Cardiac muscle cell (in vitro differentiated cells and primary cell): ENCODE data around the gene SPRED1. TPM values are rescaled to one million over a fixed set of nuclear protein-coding genes. Genes with fewer than 3 reads are reported as not detected.

Source experiments
- DNase-seq, 2 donors: peaks; one replicate each; pipeline versions ENCODE4 v3.0.0 to v3.0.0-alpha.2; 2010 to 2017; ENCODE audit warnings: low read depth in 1 of 2, low spot score in 1 of 2
- H3K27ac ChIP-seq: fragments of 200-600 bp; sonication (generic); 2 replicates; pipeline ENCODE4 v1.5.1; 2016
- H3K27me3 ChIP-seq: fragments of 200-600 bp; sonication (generic); 2 replicates; pipeline ENCODE4 v1.6.0; 2016; ENCODE audit warnings: control low read depth
- H3K36me3 ChIP-seq: fragments of 200-600 bp; sonication (generic); 2 replicates; pipeline ENCODE4 v1.5.1; 2016; ENCODE audit warnings: control low read depth
- H3K4me1 ChIP-seq: fragments of 200-600 bp; sonication (generic); 2 replicates; pipeline ENCODE4 v1.8.1; 2017; ENCODE audit warnings: low read depth, mild to moderate bottlenecking, mixed run types
- H3K4me3 ChIP-seq: fragments of 200-600 bp; sonication (generic); 2 replicates; pipeline ENCODE4 v1.5.1; 2016; ENCODE audit warnings: mild to moderate bottlenecking
- H3K9me3 ChIP-seq: fragments of 200-600 bp; sonication (generic); 2 replicates; pipeline ENCODE4 v1.5.1; 2017; ENCODE audit warnings: low read depth, mild to moderate bottlenecking, control low read depth
- polyA plus RNA-seq: library from polyadenylated mRNA; unstranded; fragments of >200 nt; fragmentation: Nextera tagmentation; extraction: Ambion mirVana; gene quantifications from 2 replicates; pipeline ENCODE4 v1.2.1, GENCODE V29; 2016
- total RNA-seq: library from RNA; depleted of rRNA; stranded (reverse); fragments of >200 nt; gene quantifications from 2 replicates; pipeline ENCODE4 v1.2.3, GENCODE V29; 2016
- TF ChIP-seq, protein P1 (sequence below): IDR thresholded peaks from 2 replicates; pipeline ENCODE4 v1.5.1; 2012; ENCODE audit warnings: low read depth, mild to moderate bottlenecking, low read length

The SPRED1 gene
- total and polyA plus RNA-seq, 2 experiments from 2014 or later, result 8.2 to 17.3 TPM

DNA sequence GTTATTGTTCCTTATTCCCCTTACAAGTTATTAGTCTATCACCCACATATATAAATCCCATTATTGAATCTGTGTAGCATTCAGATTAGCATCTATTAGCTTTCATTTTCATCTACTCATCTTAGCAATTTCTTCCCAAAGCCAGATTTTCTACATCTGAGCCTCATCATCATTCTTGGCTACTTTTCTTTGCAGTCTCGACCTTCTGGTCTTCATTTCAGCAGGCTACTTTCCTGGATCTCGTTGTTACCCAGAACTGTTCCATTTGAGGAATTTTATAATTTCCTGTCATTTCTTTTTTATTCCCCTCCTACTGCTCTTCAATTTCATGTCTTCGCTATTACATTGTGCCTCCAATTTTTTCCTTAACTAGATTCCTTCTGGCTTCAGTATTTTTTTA is 51.8 kb downstream of the SPRED1 start:
- Histone ChIP-seq H3K36me3 (no peaks in the 10 kb centered on the region), H3K27ac (no peak overlapping the region), H3K9me3 (no peaks in the 10 kb centered on the region), H3K27me3 (no peaks in the 10 kb centered on the region), H3K4me3 (no peak overlapping the region), H3K4me1 (no peaks in the 10 kb centered on the region)
- no peak for DNase-seq
- TF ChIP-seq, protein P1, sequence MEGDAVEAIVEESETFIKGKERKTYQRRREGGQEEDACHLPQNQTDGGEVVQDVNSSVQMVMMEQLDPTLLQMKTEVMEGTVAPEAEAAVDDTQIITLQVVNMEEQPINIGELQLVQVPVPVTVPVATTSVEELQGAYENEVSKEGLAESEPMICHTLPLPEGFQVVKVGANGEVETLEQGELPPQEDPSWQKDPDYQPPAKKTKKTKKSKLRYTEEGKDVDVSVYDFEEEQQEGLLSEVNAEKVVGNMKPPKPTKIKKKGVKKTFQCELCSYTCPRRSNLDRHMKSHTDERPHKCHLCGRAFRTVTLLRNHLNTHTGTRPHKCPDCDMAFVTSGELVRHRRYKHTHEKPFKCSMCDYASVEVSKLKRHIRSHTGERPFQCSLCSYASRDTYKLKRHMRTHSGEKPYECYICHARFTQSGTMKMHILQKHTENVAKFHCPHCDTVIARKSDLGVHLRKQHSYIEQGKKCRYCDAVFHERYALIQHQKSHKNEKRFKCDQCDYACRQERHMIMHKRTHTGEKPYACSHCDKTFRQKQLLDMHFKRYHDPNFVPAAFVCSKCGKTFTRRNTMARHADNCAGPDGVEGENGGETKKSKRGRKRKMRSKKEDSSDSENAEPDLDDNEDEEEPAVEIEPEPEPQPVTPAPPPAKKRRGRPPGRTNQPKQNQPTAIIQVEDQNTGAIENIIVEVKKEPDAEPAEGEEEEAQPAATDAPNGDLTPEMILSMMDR, result no peak

DNA sequence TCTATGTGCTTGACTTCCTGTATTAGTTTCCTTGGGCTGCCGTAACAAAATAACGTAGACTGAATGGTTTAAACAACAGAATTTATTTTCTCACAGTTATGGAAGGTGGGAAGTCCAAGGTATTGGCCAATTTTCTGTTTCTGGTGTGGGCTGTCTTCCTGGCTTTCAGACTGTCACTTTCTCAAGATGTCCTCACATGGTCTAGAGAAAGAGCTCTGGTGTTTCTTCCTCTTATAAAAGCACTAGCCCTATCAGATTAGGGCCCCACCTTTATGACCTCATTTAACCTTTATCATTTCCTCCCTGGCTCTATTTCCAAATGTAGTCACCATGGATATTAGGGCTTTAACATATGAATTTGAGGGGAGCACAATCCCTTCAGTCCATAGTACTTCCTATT is 54.6 kb downstream of the SPRED1 start:
- Histone ChIP-seq H3K9me3 (no peaks in the 10 kb centered on the region), H3K36me3 (no peaks in the 10 kb centered on the region), H3K27ac (no peak overlapping the region), H3K4me1 (no peaks in the 10 kb centered on the region), H3K4me3 (no peak overlapping the region), H3K27me3 (no peaks in the 10 kb centered on the region)
- DNase-seq, result no peak
- TF ChIP-seq, protein P1, result no peak

DNA sequence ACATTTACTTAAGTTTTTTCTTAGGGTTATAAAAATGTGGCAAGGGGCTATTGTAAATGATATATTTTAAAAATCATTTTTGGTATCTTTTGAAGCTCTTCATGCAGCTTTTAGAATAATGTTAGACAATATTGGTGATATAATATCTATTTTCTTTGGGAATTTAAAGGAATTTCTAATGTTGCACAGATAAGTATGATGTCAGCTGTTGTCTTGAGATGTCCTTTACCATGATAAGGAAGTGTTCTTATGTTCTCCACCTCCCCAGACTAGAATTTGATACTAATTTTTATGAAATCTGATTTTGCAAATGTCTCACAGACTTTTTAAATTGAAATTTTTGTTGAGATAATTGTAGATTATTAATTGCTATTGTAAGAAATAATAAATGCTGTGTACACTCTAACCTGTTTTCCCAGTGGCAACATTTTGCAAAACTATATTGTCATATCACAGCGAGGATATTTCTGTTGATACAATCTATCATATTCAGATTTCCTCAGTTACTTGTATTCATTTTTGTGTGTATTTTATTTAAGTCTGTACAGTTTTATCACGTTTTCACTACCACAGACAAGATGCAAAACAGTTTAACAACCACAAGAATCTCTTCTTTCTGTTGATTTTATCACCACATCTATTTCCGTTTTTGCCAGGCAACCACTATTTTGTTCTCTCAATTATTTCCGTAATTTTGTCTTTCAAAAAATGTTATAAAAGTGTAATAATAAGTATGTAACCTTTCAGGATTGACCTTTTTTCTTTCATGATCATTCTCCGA is 55.4 kb downstream of the SPRED1 start:
- TF ChIP-seq, protein P1, result no peak
- Histone ChIP-seq H3K36me3 (no peaks in the 10 kb centered on the region), H3K4me1 (no peaks in the 10 kb centered on the region), H3K4me3 (no peak overlapping the region), H3K9me3 (no peaks in the 10 kb centered on the region), H3K27ac (no peak overlapping the region), H3K27me3 (no peaks in the 10 kb centered on the region)
- DNase-seq, result no peak

DNA sequence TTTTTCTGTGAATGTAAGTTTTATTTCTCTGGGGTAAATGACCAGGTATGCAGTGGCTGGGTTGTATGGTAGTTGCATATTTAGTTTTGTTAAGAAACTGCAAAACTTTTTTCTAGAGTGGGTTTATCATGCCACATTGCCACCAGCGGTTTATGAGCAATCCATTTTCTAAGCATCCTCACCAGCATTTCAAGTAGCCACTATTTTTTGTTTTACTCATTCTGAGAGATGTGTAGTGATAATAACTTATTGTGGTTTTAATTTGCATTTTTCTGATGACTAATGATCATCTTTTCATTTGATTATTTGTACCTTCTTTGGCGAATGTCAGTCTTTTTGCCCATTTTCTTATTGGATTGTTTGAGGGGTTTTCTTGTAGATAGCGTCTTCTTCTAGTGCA is 56.2 kb downstream of the SPRED1 start:
- Histone ChIP-seq H3K27ac (no peak overlapping the region), H3K27me3 (no peaks in the 10 kb centered on the region), H3K4me3 (no peak overlapping the region), H3K36me3 (no peaks in the 10 kb centered on the region), H3K9me3 (no peaks in the 10 kb centered on the region), H3K4me1 (no peaks in the 10 kb centered on the region)
- TF ChIP-seq, protein P1, result no peak
- DNase-seq, result no peak

DNA sequence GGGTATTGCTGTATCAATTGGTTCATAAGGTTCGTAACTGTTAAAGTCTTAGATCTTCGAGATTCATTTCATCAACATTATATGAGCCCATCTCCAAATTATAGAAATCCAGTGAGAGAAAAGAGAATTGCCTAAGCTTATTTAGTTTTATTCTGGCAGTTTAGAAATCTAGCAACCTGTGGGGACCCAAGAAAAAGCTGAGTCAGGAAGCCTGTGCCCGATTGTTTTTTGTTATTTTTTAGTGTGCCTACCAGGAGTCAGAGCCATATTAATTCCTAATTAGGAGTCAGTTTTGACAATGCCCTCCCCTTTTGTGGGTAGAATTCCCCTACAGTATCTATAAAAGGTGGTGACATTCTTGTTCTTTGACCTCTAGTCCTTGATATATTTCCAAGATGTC is 59.6 kb downstream of the SPRED1 start:
- no peaks in the 10 kb centered on the region for H3K9me3 ChIP-seq
- H3K4me1 ChIP-seq, result no peaks in the 10 kb centered on the region
- no peak overlapping the region for H3K4me3 ChIP-seq
- no peaks in the 10 kb centered on the region for H3K36me3 ChIP-seq
- no peak for DNase-seq
- no peak overlapping the region for H3K27ac ChIP-seq
- TF ChIP-seq, protein P1, result no peak
- H3K27me3 ChIP-seq, result no peaks in the 10 kb centered on the region
